HL-60/S4 treated with retinoic acid at 250 ng/mL for 4 days and 3 days (cell line): ENCODE measurements around the gene SRP54.
"Not testable (repeated sequence)": the region's sequence is repeated elsewhere in the genome, so short reads cannot be mapped to it uniquely, and the experiment has no call there.

Experiments
- in situ Hi-C: fragments of 300-500 bp; cut with MboI; formaldehyde crosslinking; loops from 2 replicates; pipeline ENCODE4 v1.7.0; 2022; ENCODE audit warnings: low sequenced_read_pairs

Gene SRP54

DNA sequence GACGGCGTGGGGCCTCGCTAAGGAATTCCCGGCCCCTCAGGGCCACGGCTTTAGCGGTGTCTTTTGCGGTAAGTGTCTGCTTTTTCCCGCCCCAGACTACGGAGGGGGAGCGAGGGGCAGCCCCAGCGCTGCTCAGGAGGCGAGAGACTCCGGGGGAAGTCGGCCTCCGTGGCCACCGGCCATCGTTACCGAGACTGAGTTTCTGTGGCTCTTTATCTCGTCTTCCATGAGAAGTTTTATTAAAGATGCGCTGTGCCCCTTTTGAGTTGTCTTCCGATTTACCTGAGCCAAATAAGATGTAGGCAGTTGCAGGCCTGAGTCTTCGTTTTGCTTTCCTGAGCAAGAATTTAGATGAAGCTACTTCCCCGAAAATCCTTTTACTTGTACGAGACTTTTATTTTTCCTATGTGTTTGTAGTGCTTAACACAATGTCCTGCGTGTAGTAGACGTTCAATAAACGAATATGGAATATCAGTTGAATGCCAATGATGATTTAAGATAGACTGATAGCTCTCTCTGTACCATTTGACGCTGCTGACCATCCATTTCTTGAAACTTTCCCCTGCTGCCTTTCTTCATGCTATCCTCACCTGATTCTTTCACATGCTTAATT, 462 bp downstream of the SRP54 start:
- in situ Hi-C loops, result no loop called here

GRCh38 chr14:34983786-34984185, 994 bp downstream of the SRP54 start:
- in situ Hi-C loops, result no loop called here

- in situ Hi-C loops, result no loop called here
Observed at GRCh38 chr14:34985740-34986139, 2.9 kb downstream of the SRP54 start.

DNA sequence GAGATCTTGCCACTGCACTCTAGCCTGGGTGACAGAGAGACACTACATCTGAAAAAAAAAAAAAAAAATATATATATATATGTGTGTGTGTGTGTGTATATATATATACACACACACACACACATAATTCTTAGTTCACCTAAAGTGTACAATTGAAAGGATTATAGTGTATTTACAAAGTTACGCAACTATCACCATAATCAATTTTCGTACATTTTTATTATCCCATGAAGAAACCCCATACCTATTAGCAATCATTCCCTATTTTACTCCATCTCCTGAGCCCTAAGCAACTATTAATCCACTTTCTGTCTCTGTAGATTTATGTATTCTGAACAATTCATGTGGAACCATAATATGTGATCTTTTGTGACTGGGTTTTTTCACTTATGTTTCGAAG, 4.4 kb downstream of the SRP54 start:
- in situ Hi-C loops, result no loop called here

- in situ Hi-C loops, result no loop called here
Observed at GRCh38 chr14:34989762-34990161, 7.0 kb downstream of the SRP54 start.

DNA sequence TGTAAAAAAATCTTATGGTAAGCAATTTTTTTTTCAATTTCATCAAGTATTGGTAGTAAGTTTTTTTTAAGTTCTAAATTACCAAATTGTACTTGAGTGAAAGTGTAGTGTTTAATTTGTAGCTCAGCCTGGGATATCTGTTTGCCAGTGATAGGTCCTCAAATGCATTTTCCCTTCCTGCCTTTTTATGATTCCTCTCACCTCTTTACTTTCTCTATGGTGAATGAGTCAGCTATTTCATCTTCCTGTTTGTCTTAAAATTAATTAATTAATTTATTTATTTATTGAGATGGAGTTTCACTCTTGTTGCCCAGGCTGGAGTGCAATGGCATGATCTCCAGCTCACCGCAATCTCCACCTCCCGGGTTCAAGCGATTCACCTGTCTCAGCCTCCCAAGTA, 10.6 kb downstream of the SRP54 start:
- in situ Hi-C loops, result no loop called here

GRCh38 chr14:34994668-34995067, 11.9 kb downstream of the SRP54 start:
- in situ Hi-C loops, result no loop called here

- in situ Hi-C loops, result no loop called here
Observed at GRCh38 chr14:34997762-34998161, 15.0 kb downstream of the SRP54 start.

GRCh38 chr14:34999500-34999899, 16.7 kb downstream of the SRP54 start:
- in situ Hi-C loops, result no loop called here

- in situ Hi-C loops, result no loop called here
Observed at GRCh38 chr14:35001621-35002020, 18.8 kb downstream of the SRP54 start.

GRCh38 chr14:35004839-35005238, 22.0 kb downstream of the SRP54 start:
- in situ Hi-C loops, result no loop called here

- in situ Hi-C loops, result no loop called here
Observed at GRCh38 chr14:35016568-35016967, 33.8 kb downstream of the SRP54 start.

GRCh38 chr14:35020713-35021112, 37.9 kb downstream of the SRP54 start:
- in situ Hi-C loops, result no loop called here

DNA sequence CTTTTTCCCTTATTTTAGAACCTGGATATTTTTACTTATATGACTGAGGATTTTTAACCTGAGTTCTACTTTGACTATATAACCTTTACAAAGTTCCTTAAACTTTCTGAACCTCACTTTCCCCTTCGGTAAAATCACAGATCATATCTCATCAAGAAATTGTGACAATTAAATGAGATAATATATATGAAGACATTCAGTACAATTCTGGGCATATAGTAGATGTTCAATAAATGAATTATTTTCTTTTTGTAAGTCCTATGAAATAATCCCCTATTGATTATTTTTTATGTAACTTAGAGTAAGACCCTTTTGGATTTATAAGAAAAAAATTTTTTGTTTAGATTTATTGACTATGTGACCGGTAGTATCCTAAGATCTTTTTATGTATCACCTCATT, 45.6 kb downstream of the SRP54 start:
- in situ Hi-C loops, result no loop called here

- in situ Hi-C loops, result no loop called here
Observed at GRCh38 chr14:35032562-35032961, 49.8 kb downstream of the SRP54 start.

- in situ Hi-C loops, result no loop called here
Observed at GRCh38 chr14:35034440-35034833, 51.6 kb downstream of the SRP54 start.

- in situ Hi-C loops, result not testable (repeated sequence)
Observed at GRCh38 chr14:35034944-35035554, 52.3 kb downstream of the SRP54 start.

DNA sequence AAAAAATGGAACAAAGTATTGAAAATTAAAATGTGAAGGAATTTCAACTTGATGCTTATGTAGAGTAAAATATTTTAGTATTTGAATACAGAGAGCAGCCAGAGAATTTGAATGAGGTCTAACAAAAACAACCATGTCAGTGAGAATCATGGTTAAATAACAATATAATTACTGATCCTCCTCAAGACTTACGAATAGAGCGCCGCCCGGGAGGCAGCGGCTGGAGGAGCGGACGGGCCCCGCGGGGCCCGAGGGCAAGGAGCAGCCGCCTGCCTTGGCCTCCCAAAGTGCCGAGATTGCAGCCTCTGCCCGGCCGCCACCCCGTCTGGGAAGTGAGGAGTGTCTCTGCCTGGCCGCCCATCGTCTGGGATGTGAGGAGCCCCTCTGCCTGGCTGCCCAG, 55.5 kb downstream of the SRP54 start:
- in situ Hi-C loops, result not testable (repeated sequence)

DNA sequence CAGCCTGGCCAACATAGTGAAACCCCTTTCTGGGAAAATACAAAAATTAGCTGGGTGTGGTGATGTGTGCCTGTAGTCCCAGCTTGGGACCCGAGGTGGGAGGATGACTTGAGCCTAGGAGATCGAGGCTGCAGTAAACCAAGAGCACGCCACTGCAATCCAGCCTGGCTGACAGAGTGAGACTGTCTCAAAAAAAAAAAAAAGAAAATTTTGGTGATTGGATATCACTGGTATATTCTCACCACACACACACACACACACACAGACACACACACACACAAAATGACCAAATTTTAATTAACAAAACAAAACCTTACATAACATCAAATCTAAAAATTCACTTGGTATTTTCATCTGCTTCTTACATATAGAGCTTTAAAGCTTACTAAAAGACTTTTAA, 59.8 kb downstream of the SRP54 start:
- in situ Hi-C loops, result no loop called here

DNA sequence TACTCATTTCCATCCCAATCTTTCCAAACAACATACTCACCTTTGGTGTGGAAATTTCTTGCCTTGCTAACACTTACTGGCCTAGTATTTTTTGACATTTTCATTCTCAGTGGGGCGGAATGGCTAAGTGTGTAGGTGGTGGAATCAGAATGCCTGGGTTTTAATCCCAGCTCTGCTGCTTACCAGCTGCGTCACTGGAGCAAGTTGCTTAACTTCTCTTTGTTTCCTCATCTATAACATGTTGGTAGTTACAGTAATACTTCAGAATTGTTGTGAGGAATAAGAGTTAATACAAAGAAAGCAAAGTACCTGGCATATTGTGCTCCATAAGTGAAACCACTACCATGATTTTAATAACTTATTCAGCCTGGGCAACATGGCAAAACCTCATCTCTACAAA, 60.3 kb downstream of the SRP54 start:
- in situ Hi-C loops, result no loop called here

DNA sequence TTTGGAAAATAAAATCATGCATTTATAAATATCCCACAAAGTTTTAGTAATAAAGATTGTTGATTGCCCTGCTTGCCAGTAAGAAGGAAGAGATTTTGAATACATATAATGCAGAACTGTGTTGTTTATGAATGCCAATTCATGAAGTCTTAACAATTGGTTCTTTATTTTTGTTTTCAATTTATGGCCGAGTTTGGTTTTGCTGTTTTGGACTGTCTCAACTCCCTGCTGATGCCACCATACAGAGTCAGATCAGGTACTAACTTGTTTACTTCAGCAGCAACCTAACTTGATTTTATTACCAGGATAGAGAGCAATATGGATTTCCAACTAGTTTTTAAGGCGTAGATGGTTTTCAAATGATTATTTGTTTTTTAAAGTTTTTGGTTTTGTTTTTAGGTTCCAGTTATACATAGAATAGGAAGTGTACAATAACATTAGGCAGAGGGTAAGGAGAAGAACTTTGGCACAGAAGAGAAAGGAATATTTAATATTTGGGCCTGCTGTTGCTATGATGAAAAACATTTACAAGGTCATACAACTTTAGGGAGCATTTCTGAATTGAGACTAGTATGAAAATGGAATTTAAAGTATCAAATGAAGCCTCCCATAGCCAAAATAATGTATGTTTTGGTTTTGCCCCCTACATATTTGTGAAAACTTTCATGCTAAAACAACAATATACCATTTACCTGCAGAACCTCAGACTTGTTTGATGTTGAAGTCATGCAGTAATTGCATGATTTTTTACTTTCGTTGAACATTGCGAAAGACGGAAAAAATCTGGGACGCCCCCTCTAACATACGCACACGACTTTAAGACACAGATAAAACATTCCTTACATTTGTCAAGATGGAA, 62.4 kb downstream of the SRP54 start:
- in situ Hi-C loops, result no loop called here

GRCh38 chr14:35045798-35046047, 62.9 kb downstream of the SRP54 start:
- in situ Hi-C loops, result no loop called here
